Fibroblast of skin of back (primary cell): ENCODE measurements around the gene OARD1. TPM values are rescaled to one million over a fixed set of nuclear protein-coding genes. Genes with fewer than 3 reads are reported as not detected.
"Not testable (repeated sequence)": the region's sequence is repeated elsewhere in the genome, so short reads cannot be mapped to it uniquely, and the experiment has no call there.

Experiments
- DNase-seq: peaks from one replicate; pipeline ENCODE4 v3.0.0-alpha.2; 2013
- polyA plus RNA-seq, 2 experiments: library from polyadenylated mRNA; unstranded; fragments of 120-200 nt; gene quantifications; one replicate each; pipeline ENCODE4 v1.2.1, GENCODE V29; 2013; ENCODE audit not compliant: insufficient read length in 2 of 2

Gene OARD1, protein sequence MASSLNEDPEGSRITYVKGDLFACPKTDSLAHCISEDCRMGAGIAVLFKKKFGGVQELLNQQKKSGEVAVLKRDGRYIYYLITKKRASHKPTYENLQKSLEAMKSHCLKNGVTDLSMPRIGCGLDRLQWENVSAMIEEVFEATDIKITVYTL
- 17.2 TPM for polyA plus RNA-seq (2013, experiment 1 of 2; ENCODE audit: insufficient read length)
- polyA plus RNA-seq (2013, experiment 2 of 2; ENCODE audit: insufficient read length) = 11.7 TPM

DNA sequence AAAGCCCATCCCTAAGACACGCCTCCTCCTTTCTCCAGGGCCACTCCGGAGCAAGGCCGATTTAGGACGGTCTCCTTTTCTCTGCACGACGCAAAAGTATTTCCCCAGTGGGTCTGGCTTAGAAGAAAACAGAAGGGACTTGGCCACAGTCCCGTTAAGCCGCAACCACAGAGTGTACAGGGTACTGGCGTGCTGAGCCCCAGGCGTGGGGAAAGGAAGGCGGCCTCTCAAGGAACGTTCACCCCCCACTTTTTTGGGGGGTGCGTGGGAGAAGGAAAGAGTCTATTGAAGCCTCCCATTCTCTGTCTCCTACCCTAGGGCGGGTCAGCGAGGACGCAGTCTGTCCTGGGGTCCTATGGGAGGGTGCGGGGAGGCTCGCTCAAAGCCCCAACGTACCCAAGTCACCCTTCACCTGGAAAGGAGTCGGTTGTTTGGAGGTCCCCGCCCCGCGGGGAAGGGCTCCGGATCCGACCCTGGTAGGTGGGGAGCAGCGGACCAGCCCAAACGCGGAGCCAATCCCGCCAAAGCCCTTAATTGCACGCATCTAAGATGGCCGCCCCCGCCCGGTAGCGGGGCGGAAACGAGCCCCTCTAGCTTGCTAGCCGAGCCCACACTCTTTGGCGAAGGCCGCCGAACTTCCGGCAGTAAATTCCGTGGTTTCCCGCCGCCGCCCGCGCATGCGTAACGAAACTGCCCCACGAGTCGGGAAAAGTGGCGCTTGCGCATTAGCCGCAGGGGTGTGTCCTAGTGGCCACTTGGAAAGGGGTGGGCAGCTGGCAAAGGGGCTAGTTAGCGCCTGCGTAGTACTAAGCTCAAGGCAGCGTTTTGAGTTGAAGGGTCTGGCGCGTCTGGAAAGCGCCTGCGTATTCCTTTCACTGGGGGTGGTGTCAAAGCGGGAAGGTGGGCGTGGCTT is at the start of gene OARD1:
Gene OARD1 (minus strand): TSS at position 434 of the 913 bp plus-strand sequence. CDS start 722 bp downstream, outside the sequence.
- DNase-seq = peak; percentile 99

DNA sequence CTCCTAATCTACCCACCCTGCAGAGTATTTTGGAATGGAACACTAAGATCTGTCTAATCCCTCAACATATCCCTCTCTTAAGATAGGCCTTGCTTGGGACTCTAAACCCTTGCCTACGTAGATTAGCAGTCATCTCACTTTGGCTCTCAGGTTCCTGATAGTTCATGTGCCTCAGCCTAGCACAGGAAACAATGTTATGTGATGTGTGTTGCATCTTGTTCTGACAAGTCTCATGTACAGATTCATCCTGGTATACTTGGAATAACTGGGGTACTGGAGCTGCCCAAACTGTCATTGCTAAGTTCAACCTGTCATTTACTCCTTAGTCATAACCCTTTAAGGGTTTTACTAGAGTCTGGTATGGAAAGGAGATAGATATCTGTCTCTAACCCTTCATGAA is 47.9 kb upstream of the OARD1 start:
- no peak for DNase-seq

DNA sequence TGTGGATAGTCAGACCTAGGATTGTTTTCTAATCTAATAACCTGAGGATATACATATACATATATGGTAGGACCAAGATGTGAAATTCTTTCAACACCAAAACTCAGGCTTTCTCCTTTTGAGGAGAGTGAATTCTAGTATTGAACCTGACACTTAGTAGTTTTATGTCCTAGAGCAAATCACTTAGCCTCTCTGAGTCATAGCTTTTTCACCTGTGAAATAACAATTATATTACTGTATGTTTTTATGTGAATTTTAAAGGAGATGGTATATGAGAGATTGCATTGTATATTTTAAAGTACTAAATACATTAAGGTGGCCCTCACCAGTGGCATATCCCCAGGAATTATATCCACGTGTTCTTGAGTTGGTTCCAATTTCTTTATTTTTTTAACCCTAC is 47.4 kb upstream of the OARD1 start:
- DNase-seq = no peak

DNA sequence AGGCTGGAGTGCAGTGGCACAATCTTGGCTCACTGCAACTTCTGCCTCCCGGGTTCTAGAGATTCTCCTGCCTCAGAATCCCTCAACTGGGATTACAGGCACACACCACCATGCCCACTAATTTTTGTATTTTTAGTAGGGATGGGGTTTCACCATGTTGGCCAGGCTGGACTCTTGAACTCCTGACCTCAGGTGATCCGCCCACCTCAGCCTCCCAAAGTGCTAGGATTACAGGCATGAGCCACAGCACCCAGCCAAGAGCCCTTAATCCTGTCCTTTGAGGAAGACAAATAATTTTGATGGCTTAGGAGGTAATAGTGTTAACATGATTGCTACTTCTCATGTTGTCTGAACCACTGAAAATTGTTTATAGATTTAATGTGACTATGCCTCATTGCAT is 42.9 kb upstream of the OARD1 start:
- not testable (repeated sequence) for DNase-seq

DNA sequence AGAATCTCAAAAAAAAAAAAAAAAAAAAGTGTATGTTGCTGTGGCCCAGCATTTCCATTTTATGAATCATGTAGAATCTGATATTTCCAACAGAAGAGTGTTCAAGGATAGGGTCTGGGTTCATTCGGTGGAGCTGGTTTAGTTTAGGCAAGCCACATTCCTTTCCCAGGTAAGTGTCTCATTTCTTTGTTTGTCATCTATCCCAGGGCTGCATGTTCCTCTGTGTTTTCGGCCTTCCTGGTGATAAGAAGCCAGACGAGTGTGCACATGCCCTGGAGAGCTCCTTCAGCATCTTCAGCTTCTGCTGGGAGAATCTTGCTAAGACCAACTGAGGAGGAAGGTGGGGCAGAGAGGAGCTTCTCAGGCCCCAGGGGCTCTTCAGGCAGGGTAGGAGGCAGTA is 38.9 kb upstream of the OARD1 start:
- DNase-seq = no peak

DNA sequence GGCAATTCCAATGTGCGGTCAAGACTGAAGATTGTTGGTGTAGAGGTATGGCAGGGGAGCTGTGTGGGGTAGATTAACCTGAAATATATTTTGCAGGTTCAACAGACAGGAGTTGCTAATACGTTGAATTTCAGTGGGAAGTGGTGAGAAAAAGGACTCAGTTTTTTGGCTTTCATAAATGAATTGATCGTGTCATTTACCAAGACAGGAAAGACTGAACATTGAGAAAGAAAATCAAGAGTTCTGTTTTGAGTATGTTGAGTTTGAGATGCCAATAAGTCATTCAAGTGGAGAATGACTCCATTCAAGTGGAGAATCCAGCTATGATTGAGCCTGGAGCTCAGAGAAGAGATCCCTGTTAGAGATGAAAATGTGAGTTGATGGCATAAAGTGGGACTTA is 31.7 kb upstream of the OARD1 start:
- no peak for DNase-seq

DNA sequence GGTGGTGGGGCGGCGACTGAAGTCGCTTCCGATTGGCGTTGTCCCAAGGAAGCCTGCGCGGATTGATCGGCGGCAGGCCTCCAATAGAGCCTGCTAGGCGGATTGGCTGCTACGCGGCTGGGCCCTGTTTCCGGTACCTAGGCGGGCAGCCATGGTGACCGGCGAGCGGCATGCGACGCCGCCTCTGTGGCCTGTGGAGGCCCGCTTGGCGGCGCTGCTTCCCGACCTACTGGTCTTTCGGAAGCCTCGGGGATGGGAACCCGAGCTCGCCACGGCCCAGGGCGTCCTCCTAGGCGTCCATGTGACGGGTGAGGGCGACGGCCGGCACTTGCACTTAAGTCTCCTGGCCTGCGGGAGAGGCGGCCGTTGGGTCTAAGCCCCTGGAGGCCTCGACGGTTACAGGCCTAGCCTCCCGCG is 28.7 kb upstream of the OARD1 start:
- DNase-seq = no peak

DNA sequence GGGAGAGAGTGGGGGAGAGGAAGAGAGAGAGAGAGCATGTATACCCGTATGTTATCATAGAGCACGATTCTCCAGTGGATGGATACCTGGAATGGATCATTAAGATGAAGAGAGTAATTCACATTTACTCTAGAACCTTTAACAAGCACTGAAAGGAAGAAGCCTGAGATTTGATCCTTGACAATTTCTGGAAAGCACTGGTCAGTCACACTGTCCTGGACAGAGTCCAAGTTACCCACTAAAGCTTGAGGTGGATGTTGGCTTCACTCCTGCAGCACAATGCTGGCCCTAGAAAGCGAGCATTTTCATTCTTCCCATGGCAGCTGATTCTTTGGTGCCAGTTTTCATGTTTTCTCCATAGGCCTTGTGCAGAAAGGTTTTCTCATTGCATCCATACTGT is 26.2 kb upstream of the OARD1 start:
- DNase-seq = no peak

DNA sequence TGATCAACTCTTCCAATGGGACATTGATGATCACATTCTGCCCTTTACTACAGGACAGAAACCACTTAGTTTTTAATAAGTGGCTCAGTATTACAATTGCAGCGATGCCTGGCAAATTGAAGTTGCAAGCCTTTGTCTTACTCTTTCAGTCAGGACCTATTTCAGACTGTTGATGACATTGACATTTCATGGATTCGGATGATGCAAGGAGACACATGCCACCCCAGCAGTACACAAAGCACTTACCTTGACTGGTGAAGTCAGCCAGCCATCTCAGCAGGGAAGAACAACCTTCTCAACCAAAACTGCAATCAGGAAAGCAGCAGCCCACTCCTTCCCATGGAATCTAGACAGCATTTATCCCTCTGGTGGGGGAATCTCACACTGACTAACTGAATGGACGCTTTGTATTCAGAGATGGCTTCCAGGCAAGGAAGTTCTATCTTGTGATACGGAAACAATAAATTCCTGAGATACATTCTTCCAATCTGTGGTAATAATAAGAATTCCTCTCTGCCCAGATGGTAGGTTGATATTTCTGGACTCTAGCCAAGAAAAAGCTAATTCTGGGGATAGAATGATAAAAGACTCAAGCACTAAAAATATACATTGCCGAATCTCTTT is 25.4 kb upstream of the OARD1 start:
- peak; percentile 86 for DNase-seq

DNA sequence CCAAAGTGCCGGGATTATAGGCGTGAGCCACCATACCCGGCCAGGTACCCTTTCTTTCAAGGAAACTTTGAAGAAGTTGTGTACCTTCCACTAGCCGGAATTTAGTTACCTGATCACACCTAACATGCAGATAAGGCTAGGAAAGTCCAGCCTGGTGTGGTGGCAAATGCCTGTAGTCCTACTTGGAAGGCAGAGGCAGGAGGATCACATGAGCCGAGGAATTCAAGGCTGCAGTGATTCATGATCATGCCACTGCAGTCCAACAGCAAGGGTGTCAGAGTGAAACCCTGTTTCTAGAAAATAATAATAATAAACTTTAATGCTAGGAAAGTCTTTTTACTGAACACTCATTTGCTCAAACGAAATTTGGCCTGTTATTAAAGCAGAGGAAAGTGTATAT is 21.6 kb upstream of the OARD1 start:
- no peak for DNase-seq

DNA sequence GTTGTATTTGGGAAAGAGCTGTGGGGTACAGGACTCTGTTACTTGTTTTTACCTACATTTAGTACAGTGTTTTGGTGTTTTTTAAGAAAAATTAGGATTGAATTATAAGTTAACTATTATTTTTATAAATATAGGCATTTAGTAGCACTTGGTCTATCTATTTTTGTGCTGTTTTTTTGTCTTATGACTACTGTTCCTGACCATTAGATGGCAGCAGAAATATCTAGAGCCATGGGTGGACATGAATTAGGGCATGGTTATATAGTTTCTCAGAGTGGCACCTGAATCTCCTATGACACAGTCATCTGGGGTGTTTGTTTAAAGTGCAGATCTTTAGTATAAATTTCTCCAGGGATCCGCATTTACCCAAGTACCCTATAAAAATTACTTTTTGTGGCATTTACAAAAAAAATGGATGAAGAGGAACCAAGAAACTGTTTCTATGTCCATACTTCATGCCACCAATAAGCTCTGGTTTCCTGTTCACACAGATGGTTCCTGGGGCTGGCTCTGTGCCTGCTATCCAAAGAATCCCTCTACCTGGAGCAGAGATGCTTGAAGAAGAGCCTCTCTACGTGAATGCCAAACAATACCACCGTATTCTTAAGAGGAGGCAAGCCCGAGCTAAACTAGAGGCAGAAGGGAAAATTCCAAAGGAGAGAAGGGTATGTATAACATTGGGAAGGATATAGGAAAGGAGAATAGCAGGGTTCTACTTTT is 20.4 kb upstream of the OARD1 start:
- peak; percentile 22 for DNase-seq

DNA sequence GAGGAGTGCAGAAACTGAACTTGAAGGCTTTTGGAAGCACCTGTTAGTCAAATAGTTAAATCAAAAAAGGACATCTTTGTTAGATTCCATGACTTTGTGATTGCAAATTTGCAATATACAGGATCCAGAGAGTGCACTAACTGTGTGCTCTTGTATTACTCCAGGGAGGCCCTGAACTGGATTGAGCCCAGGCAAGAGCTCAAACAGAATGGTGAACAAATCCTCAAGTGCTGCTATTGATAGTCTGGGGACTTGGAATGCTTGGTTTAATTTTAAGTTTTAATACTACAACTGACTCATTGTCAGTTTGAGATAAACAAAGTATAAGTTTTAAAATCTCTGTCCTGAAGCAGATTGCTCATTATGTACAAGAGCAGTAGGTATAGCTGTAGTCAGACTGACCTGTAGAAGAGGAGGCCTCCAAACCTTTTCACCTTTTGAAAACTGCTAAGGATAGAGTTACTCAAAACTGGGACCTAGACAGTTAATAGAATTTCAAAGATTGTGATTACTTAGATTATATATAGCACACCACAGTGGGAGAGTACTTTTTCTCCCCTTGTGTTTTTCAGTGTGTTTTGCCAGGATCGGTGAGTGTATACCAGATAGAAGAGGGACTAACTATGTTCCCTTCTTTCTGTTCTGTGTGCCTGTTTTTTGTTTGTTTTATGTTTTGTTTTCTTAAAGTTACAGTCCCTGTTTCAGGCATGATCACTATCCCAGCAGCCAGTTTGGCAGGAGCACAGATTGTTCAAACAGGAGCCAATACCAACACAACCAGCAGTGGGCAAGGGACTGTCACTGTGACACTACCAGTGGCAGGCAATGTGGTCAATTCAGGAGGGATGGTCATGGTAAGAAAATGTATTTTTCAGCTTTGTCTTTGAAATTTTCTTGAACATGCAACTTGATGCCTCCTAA is 18.9 kb upstream of the OARD1 start:
- no peak for DNase-seq

DNA sequence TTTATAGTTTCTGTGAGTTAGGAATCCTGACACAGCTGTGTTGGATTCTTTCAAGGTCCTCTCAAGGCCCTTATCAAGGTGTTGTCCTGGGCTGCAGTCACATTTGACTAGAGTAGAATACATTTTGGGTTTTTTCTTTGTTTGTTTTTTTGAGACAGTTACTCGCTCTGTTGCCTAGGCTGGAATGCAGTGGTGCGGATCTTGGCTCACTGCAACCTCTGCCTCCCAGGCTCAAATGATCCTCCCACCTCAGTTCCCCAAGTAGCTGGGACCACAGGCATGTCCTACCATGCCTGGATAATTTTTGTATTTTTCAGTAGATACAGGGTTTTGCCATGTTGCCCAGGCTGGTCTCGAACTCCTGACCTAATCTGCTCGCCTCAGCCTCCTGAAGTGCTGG is 16.3 kb upstream of the OARD1 start:
- peak; percentile 33 for DNase-seq

DNA sequence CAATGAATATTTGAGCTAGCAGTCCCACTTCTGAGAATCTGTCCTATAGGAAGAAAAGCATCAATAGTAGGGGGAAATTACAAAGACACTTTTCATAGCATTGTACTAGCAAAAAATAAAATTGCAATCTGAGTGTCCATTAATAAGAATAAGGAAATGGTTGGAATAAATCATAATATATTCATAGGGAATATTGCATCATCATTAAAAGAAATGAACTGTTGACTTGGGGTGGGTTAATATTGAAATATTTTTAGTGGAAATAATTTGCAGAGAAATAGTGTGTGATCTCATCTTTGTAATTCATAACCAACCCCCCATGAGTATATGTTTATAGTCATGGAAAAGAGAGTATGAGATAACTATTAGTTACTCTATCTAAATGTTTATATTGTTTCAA is 13.0 kb upstream of the OARD1 start:
- DNase-seq = no peak

DNA sequence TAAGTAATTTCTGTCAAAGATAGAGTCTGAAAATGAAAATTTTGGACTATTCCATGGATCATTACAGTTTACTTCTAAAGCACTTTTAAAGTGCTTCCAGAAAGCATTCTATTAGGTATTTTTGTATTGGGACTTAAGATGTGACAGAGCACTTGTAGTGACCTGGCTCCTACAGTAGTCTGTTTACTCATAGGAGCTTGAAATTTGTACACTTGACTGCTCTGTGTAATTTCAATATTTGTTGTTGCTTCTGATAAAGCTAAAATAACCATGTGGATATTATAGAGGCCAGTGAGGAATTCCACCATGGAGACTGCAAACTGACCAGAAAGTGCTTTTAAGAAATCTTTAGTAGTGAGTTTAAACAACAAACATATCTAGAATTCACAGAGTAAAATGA is 10.9 kb upstream of the OARD1 start:
- DNase-seq = no peak

DNA sequence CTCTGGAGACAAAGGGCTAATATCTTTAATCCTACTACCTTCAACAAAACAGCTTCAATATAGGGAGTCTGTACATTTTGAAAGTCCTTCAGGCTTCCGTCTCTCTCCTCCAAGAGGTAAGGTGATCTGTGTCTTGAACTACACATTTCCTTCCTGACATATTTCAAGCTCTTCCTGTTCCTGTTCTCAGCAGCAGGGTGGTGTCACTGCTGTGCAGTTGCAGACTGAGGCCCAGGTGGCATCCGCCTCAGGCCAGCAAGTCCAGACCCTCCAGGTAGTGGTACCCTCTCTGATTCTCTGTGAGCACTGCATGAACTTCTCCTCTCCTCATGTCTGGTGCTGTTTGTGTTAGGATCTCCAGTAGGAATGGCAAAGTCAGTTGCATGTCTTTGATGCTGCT is 8.5 kb upstream of the OARD1 start:
- DNase-seq = no peak

DNA sequence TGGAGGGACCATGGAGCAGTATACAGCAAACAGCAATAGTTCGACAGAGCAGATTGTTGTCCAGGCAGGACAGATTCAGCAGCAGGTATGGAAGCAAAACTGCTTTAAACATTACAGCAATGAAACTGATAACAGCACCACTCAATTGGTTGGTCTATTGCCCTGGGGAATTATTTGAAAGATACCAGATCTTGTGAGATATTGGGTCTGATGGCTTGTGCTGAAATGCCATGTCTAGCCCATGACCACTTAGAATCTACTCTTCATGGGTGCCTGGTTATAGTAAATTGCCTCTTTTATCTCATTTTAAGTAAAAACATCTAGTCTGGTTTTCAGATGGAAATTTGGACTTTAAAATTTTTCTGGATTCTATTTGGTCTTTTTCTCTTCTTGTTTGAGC is 6.9 kb upstream of the OARD1 start:
- no peak for DNase-seq

DNA sequence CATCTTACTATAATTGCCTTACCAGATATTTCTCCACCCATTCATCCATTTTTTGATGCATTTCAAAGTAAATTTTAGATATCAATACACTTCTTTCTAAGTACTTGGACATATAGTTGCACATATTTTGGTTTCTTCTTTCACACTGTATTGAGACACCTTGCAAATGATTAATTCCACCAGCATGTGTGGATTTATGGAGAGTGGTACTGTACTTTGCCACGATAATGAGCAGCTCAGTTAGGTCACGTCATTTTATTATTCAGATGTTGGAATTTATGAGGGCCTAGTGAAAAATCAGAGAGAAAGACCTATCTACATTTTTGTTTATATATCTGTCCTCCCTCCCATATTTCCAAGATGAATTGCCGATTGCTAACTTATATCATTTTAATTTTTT is 5.9 kb upstream of the OARD1 start:
- no peak for DNase-seq

DNA sequence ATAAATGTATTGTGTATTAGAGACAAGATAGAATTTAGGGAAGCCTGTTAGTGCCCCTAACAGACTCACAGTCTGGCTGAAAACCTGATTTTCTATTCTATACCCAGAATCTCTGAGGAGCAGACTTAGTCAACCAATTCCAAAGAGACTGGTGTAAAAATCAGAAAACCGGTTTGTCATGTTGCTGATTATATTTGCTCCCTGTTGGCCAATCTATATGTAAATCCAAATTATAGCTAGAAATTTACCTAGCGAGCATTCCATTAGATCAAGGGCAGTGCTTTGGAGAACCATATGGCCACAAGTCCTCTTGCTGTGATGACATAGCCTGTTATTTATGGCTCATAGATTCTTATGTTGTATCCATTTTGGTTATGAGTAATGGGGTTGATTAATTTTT is 5.4 kb upstream of the OARD1 start:
- no peak for DNase-seq

DNA sequence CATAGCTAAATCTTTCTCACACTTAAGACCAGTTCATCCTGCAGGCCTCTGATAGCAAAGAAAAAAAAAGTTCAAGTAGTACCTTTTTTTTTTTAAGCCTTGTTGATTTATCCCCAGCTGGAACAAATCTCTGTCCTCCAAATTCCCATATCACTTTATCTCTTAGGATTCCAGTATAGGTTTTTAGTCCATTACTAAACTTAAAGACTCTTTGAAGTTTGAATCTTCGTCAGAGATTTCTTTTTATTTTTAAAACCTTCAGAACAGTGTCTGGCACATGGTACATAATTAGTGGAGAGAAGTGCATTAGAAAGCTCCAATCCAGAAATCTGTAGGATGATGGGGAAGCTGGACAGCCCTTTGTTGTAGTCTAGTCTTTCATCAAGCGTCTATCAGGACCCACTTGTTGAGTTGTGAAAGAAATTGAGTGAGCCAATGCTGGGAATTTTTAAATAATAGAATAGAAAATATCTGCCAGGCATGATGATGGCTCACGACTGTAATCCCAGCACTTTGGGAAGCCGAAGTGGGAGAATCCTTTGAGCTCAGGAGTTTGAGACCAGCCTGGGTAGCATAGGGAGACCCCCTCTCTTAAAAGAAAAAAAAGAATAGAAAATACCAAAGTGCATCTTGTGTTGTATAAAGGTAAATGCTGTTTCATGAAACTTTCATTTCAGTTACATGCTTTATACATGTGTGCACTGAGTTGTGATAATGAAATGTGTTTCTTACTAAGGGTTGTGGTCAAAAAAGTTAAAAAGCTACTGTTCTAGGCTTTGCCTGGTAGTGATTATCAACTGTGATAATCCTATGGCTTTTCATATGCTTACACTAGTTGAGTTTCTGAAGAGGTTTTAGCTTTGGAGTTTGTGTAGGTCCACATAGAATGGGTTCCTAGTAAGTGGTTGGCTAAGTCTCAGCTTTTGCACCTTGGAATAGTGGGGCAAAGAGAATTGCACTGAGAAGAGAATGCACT is 3.8 kb upstream of the OARD1 start:
- DNase-seq = no peak
